GM23338 (cell line): ENCODE results near the gene MYO16. TPM values are rescaled to one million over a fixed set of nuclear protein-coding genes. Genes with fewer than 3 reads are reported as not detected.

Experiments used
- ATAC-seq: fragments of 200-7000 bp; cut with Tn5 transposase; 3 replicates; pipeline ENCODE4 v1.9.1; 2020
- DNase-seq: peaks from one replicate; pipeline ENCODE4 v3.0.0-alpha.2; 2015; ENCODE audit warnings: low spot score
- H2AFZ ChIP-seq: fragments of 200-600 bp; sonication (generic); 2 replicates; pipeline ENCODE4 v1.8.0; 2016; ENCODE audit warnings: antibody characterized with exemption, mild to moderate bottlenecking, moderate library complexity
- H3F3A ChIP-seq: fragments of 200-600 bp; sonication (generic); replicated peaks from 2 replicates; pipeline ENCODE4 v1.8.0; 2017; ENCODE audit warnings: antibody characterized with exemption, mixed run types, low read depth
- H3K27ac ChIP-seq: fragments of 200-600 bp; sonication (generic); 2 replicates; pipeline ENCODE4 v1.6.1; 2016; ENCODE audit warnings: low read depth
- H3K27me3 ChIP-seq: fragments of 200-600 bp; sonication (generic); 2 replicates; pipeline ENCODE4 v1.8.0; 2016; ENCODE audit warnings: mild to moderate bottlenecking, mixed run types, moderate library complexity; ENCODE audit not compliant: insufficient read depth
- H3K36me3 ChIP-seq: fragments of 200-600 bp; sonication (generic); 2 replicates; pipeline ENCODE4 v1.8.0; 2016; ENCODE audit warnings: mild to moderate bottlenecking; ENCODE audit not compliant: insufficient read depth
- H3K4me1 ChIP-seq: fragments of 200-600 bp; sonication (generic); 2 replicates; pipeline ENCODE4 v1.8.0; 2016; ENCODE audit warnings: mild to moderate bottlenecking, moderate library complexity; ENCODE audit not compliant: insufficient read depth
- H3K4me2 ChIP-seq: fragments of 200-600 bp; sonication (generic); 2 replicates; pipeline ENCODE4 v1.7.1; 2017; ENCODE audit warnings: mixed run types
- H3K4me3 ChIP-seq: fragments of 200-600 bp; sonication (generic); 2 replicates; pipeline ENCODE4 v1.6.1; 2016; ENCODE audit warnings: mixed run types
- H3K79me2 ChIP-seq: fragments of 200-600 bp; sonication (generic); replicated peaks from 2 replicates; pipeline ENCODE4 v1.8.0; 2017; ENCODE audit warnings: mild to moderate bottlenecking; ENCODE audit not compliant: insufficient read depth
- H3K9me2 ChIP-seq: fragments of 200-600 bp; sonication (generic); 2 replicates; pipeline ENCODE4 v1.8.0; 2017; ENCODE audit not compliant: insufficient read depth
- H4K20me1 ChIP-seq: fragments of 200-600 bp; sonication (generic); replicated peaks from 2 replicates; pipeline ENCODE4 v1.8.0; 2017; ENCODE audit warnings: mild to moderate bottlenecking; ENCODE audit not compliant: insufficient read depth
- H3K27ac Mint-ChIP-seq: 2 replicates; pipeline ENCODE4 v1.8.0; 2020; ENCODE audit warnings: inconsistent platforms, mild to moderate bottlenecking, moderate library complexity, mixed read lengths
- H3K27me3 Mint-ChIP-seq: 3 replicates; pipeline ENCODE4 v1.8.0; 2022; ENCODE audit warnings: low read depth, mild to moderate bottlenecking, moderate library complexity, mixed read lengths, inconsistent platforms; ENCODE audit not compliant: insufficient read depth, poor library complexity
- H3K36me3 Mint-ChIP-seq: 3 replicates; pipeline ENCODE4 v1.8.0; 2021; ENCODE audit warnings: low read depth, mild to moderate bottlenecking, inconsistent platforms, moderate library complexity, mixed read lengths
- H3K4me1 Mint-ChIP-seq: 3 replicates; pipeline ENCODE4 v1.8.0; 2020; ENCODE audit warnings: mild to moderate bottlenecking, inconsistent platforms, mixed read lengths
- H3K4me3 Mint-ChIP-seq: 3 replicates; pipeline ENCODE4 v1.8.0; 2021; ENCODE audit warnings: moderate library complexity, mild to moderate bottlenecking, inconsistent platforms, mixed read lengths
- H3K9me3 Mint-ChIP-seq: 3 replicates; pipeline ENCODE4 v1.8.0; 2020; ENCODE audit warnings: moderate library complexity, mild to moderate bottlenecking, inconsistent platforms, mixed read lengths
- CREB1 ChIP-seq: fragments of 250-450 bp; sonication (Bioruptor Pico); IDR thresholded peaks from 2 replicates; pipeline ENCODE4 v1.5.0; 2020; ENCODE audit warnings: low read depth, mild to moderate bottlenecking, moderate library complexity
- EZH2 ChIP-seq: fragments of 200-600 bp; sonication (generic); IDR thresholded peaks from one replicate; pipeline ENCODE4 v1.8.0; 2017; ENCODE audit warnings: antibody characterized with exemption, mild to moderate bottlenecking, low read depth; ENCODE audit not compliant: unreplicated experiment
- EZH2phosphoT487 ChIP-seq: fragments of 200-600 bp; sonication (generic); IDR thresholded peaks from one replicate; pipeline ENCODE4 v1.8.1; 2018; ENCODE audit warnings: antibody characterized with exemption; ENCODE audit not compliant: unreplicated experiment
- JUNB ChIP-seq: IDR thresholded peaks from one replicate; pipeline ENCODE4 v1.6.1; 2016; ENCODE audit warnings: antibody characterized with exemption; ENCODE audit not compliant: unreplicated experiment
- NANOG ChIP-seq: IDR thresholded peaks from 2 replicates; pipeline ENCODE4 v1.6.1; 2016; ENCODE audit warnings: antibody characterized with exemption, borderline replicate concordance
- POLR2AphosphoS5 ChIP-seq: IDR thresholded peaks from 2 replicates; pipeline ENCODE4 v1.6.1; 2016; ENCODE audit warnings: antibody characterized with exemption, low read depth
- ZNF114 ChIP-seq: fragments of 250-450 bp; sonication (Bioruptor Pico); IDR thresholded peaks from 2 replicates; pipeline ENCODE4 v1.5.0; 2020; ENCODE audit warnings: mild to moderate bottlenecking, moderate library complexity
- ZNF331 ChIP-seq: fragments of 250-450 bp; sonication (Bioruptor Pico); IDR thresholded peaks from 2 replicates; pipeline ENCODE4 v1.5.0; 2020; ENCODE audit warnings: low read depth, mild to moderate bottlenecking, moderate library complexity
- polyA plus RNA-seq: library from polyadenylated mRNA; unstranded; fragments of >200 nt; fragmentation: Nextera tagmentation; extraction: Ambion mirVana; gene quantifications from 2 replicates; pipeline ENCODE4 v1.2.1, GENCODE V29; 2016
- total RNA-seq: library from RNA; depleted of rRNA; stranded (reverse); fragments of >200 nt; shearing (Covaris generic); gene quantifications from 2 replicates; pipeline ENCODE4 v1.2.3, GENCODE V29; 2014
- TF ChIP-seq, protein P1 (sequence below): IDR thresholded peaks from one replicate; pipeline ENCODE4 v1.6.1; 2018; ENCODE audit warnings: antibody characterized with exemption; ENCODE audit not compliant: unreplicated experiment
- TF ChIP-seq, protein P2 (sequence below): fragments of 250-450 bp; sonication (Bioruptor Pico); IDR thresholded peaks from 2 replicates; pipeline ENCODE4 v1.5.0; 2020; ENCODE audit warnings: mild to moderate bottlenecking, moderate library complexity
- TF ChIP-seq, protein P3 (sequence below), 2 experiments: fragments of 200-600 bp in 1 of 2; sonication (generic) in 1 of 2; conservative IDR thresholded peaks; 2 replicates each; pipeline versions ENCODE4 v1.5.1 to v1.6.1; 2016 to 2017; ENCODE audit warnings: antibody characterized with exemption in 2 of 2, low read depth in 2 of 2, mild to moderate bottlenecking in 2 of 2, moderate library complexity in 1 of 2

The MYO16 gene
- total and polyA plus RNA-seq, 2 experiments from 2014 or later: 0.10 to 0.13 TPM

DNA sequence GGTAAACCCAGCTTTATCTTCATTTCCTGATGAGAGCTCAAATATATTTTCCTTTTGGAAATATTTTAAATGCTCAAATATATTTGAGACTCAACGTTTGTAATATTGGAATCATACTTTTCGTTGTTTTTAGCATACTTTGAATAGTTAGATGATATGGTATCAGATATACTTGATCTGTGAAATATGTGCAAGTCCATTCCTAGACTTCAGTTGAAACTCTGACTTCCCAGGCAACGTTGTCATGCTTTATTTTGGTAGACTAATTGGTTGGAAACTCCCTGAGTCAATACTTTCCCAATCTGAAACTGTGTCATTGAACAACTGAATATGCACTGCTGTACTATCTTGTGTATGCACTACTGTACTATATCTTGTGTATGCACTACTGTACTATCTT lies 378.5 kb downstream of the MYO16 start:
- no peak overlapping the region for H3K4me2 ChIP-seq
- H3K27ac Mint-ChIP-seq: no peak overlapping the region
- H3K9me3 Mint-ChIP-seq: no peaks in the 10 kb centered on the region
- H3K4me1 ChIP-seq: peaks cover 4% of the 10 kb centered on the region
- H3K27ac ChIP-seq: no peak overlapping the region
- no peaks in the 10 kb centered on the region for H3K36me3 ChIP-seq
- H3K79me2 ChIP-seq: no peaks in the 10 kb centered on the region
- no peaks in the 10 kb centered on the region for H3K36me3 Mint-ChIP-seq
- H3K4me3 Mint-ChIP-seq: no peak overlapping the region
- H3F3A ChIP-seq: no peaks in the 10 kb centered on the region
- DNase-seq (no peak), ATAC-seq (no peak)
- H2AFZ ChIP-seq: no peak overlapping the region
- H3K27me3 ChIP-seq: no peaks in the 10 kb centered on the region
- H3K4me1 Mint-ChIP-seq: peaks cover 12% of the 10 kb centered on the region
- H4K20me1 ChIP-seq: no peaks in the 10 kb centered on the region
- peaks cover 4% of the 10 kb centered on the region for H3K27me3 Mint-ChIP-seq
- H3K9me2 ChIP-seq: no peaks in the 10 kb centered on the region
- no peak overlapping the region for H3K4me3 ChIP-seq
- TF ChIP-seq ZNF331 (CRISPR knock-in tag): no peak
- no peak for TF ChIP-seq CREB1 (CRISPR knock-in tag)
- TF ChIP-seq ZNF114 (CRISPR knock-in tag): no peak
- TF ChIP-seq, protein P1, sequence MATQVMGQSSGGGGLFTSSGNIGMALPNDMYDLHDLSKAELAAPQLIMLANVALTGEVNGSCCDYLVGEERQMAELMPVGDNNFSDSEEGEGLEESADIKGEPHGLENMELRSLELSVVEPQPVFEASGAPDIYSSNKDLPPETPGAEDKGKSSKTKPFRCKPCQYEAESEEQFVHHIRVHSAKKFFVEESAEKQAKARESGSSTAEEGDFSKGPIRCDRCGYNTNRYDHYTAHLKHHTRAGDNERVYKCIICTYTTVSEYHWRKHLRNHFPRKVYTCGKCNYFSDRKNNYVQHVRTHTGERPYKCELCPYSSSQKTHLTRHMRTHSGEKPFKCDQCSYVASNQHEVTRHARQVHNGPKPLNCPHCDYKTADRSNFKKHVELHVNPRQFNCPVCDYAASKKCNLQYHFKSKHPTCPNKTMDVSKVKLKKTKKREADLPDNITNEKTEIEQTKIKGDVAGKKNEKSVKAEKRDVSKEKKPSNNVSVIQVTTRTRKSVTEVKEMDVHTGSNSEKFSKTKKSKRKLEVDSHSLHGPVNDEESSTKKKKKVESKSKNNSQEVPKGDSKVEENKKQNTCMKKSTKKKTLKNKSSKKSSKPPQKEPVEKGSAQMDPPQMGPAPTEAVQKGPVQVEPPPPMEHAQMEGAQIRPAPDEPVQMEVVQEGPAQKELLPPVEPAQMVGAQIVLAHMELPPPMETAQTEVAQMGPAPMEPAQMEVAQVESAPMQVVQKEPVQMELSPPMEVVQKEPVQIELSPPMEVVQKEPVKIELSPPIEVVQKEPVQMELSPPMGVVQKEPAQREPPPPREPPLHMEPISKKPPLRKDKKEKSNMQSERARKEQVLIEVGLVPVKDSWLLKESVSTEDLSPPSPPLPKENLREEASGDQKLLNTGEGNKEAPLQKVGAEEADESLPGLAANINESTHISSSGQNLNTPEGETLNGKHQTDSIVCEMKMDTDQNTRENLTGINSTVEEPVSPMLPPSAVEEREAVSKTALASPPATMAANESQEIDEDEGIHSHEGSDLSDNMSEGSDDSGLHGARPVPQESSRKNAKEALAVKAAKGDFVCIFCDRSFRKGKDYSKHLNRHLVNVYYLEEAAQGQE: no peak

DNA sequence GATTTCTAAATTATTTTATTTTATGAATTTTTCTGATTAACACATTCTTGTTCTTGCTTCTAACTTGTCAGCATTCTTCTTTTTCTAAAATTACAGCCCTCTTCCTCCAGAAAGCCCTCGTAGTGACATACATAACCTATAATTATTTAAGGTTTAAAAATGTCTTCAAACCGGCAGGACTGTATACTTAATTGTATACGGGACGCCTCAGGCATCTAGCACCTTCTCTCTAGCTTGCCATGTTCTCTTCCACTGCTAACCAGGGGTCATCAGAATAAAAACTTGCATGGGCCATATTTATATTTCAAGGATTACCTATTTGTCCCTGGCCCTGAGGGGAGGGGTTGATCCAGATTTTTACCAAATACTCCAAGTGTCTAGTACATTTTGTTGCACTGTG lies 380.3 kb downstream of the MYO16 start:
- no peak overlapping the region for H3K27ac Mint-ChIP-seq
- TF ChIP-seq POLR2AphosphoS5: no peak
- TF ChIP-seq ZNF331 (CRISPR knock-in tag): no peak
- TF ChIP-seq, protein P2, sequence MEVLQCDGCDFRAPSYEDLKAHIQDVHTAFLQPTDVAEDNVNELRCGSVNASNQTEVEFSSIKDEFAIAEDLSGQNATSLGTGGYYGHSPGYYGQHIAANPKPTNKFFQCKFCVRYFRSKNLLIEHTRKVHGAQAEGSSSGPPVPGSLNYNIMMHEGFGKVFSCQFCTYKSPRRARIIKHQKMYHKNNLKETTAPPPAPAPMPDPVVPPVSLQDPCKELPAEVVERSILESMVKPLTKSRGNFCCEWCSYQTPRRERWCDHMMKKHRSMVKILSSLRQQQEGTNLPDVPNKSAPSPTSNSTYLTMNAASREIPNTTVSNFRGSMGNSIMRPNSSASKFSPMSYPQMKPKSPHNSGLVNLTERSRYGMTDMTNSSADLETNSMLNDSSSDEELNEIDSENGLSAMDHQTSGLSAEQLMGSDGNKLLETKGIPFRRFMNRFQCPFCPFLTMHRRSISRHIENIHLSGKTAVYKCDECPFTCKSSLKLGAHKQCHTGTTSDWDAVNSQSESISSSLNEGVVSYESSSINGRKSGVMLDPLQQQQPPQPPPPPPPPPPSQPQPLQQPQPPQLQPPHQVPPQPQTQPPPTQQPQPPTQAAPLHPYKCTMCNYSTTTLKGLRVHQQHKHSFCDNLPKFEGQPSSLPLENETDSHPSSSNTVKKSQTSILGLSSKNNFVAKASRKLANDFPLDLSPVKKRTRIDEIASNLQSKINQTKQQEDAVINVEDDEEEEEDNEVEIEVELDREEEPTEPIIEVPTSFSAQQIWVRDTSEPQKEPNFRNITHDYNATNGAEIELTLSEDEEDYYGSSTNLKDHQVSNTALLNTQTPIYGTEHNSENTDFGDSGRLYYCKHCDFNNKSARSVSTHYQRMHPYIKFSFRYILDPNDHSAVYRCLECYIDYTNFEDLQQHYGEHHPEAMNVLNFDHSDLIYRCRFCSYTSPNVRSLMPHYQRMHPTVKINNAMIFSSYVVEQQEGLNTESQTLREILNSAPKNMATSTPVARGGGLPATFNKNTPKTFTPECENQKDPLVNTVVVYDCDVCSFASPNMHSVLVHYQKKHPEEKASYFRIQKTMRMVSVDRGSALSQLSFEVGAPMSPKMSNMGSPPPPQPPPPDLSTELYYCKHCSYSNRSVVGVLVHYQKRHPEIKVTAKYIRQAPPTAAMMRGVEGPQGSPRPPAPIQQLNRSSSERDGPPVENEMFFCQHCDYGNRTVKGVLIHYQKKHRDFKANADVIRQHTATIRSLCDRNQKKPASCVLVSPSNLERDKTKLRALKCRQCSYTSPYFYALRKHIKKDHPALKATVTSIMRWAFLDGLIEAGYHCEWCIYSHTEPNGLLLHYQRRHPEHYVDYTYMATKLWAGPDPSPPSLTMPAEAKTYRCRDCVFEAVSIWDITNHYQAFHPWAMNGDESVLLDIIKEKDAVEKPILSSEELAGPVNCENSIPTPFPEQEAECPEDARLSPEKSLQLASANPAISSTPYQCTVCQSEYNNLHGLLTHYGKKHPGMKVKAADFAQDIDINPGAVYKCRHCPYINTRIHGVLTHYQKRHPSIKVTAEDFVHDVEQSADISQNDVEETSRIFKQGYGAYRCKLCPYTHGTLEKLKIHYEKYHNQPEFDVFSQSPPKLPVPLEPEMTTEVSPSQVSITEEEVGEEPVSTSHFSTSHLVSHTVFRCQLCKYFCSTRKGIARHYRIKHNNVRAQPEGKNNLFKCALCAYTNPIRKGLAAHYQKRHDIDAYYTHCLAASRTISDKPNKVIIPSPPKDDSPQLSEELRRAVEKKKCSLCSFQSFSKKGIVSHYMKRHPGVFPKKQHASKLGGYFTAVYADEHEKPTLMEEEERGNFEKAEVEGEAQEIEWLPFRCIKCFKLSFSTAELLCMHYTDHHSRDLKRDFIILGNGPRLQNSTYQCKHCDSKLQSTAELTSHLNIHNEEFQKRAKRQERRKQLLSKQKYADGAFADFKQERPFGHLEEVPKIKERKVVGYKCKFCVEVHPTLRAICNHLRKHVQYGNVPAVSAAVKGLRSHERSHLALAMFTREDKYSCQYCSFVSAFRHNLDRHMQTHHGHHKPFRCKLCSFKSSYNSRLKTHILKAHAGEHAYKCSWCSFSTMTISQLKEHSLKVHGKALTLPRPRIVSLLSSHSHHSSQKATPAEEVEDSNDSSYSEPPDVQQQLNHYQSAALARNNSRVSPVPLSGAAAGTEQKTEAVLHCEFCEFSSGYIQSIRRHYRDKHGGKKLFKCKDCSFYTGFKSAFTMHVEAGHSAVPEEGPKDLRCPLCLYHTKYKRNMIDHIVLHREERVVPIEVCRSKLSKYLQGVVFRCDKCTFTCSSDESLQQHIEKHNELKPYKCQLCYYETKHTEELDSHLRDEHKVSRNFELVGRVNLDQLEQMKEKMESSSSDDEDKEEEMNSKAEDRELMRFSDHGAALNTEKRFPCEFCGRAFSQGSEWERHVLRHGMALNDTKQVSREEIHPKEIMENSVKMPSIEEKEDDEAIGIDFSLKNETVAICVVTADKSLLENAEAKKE: no peak
- no peak for TF ChIP-seq NANOG
- no peak for TF ChIP-seq JUNB
- TF ChIP-seq EZH2: no peak
- no peak for TF ChIP-seq EZH2phosphoT487
- TF ChIP-seq, protein P3, sequence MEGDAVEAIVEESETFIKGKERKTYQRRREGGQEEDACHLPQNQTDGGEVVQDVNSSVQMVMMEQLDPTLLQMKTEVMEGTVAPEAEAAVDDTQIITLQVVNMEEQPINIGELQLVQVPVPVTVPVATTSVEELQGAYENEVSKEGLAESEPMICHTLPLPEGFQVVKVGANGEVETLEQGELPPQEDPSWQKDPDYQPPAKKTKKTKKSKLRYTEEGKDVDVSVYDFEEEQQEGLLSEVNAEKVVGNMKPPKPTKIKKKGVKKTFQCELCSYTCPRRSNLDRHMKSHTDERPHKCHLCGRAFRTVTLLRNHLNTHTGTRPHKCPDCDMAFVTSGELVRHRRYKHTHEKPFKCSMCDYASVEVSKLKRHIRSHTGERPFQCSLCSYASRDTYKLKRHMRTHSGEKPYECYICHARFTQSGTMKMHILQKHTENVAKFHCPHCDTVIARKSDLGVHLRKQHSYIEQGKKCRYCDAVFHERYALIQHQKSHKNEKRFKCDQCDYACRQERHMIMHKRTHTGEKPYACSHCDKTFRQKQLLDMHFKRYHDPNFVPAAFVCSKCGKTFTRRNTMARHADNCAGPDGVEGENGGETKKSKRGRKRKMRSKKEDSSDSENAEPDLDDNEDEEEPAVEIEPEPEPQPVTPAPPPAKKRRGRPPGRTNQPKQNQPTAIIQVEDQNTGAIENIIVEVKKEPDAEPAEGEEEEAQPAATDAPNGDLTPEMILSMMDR (conservative IDR thresholded peaks at IDR 0.05; ENCODE audit: low read depth in 2 of 2): no peak
- no peak for TF ChIP-seq CREB1 (CRISPR knock-in tag)

More for the DNA sequence above, 380.3 kb downstream of the MYO16 start:
- peaks cover 8% of the 10 kb centered on the region; the same call in 2 of the 3 replicates for H3K9me3 Mint-ChIP-seq
- Histone ChIP-seq H3F3A (no peaks in the 10 kb centered on the region), H3K9me2 (no peaks in the 10 kb centered on the region), H2AFZ (no peak overlapping the region), H3K4me1 (peaks cover 4% of the 10 kb centered on the region), H3K79me2 (no peaks in the 10 kb centered on the region), H3K27ac (no peak overlapping the region), H3K36me3 (no peaks in the 10 kb centered on the region), H3K4me2 (no peak overlapping the region), H3K4me3 (no peak overlapping the region), H4K20me1 (no peaks in the 10 kb centered on the region), H3K27me3 (no peaks in the 10 kb centered on the region)
- no peaks in the 10 kb centered on the region for H3K36me3 Mint-ChIP-seq
- no peak for ATAC-seq
- H3K4me3 Mint-ChIP-seq: no peak overlapping the region
- peaks cover 4% of the 10 kb centered on the region for H3K27me3 Mint-ChIP-seq
- no peak for DNase-seq
- peaks cover 12% of the 10 kb centered on the region for H3K4me1 Mint-ChIP-seq
